HG03571 (cell line): ENCODE measurements around the gene SF3A1.

ENCODE experiments used
- ATAC-seq: cut with Tn5 transposase; IDR thresholded peaks from one replicate; pipeline ENCODE4 v1.9.1; 2021; ENCODE audit not compliant: unreplicated experiment

Gene SF3A1

GRCh38 chr22:30386960-30387827 lies 30.5 kb upstream of the SF3A1 start, which contains the start of gene RNF215:
Gene RNF215 (minus strand): TSS chr22:30387411. CDS start chr22:30387313, 98 bp downstream.
- peak; percentile 66 for ATAC-seq

GRCh38 chr22:30386608-30386959 lies 29.9 kb upstream of the SF3A1 start:
- ATAC-seq: no peak

DNA sequence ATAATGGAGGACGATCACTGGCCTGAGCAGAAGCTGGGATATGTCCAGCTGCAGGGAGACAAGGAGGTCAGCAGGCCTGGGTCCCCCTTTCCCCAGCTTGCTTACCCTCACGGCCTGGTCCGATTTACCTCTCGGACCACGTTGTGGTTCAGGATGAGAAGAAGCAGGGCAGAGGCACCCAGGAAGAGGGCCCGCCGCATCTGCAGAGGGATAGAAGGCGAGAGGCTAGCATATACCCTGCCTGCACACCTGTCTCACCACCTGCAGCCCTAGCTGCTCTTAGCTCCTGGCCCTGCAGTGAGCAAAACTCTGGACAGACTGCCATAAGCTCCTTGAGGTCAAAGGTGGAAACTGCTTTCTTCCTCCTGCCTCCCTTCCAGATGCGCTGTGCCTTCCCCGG lies 29.2 kb upstream of the SF3A1 start:
- ATAC-seq: no peak

GRCh38 chr22:30383061-30383460 lies 26.4 kb upstream of the SF3A1 start:
- no peak for ATAC-seq

DNA sequence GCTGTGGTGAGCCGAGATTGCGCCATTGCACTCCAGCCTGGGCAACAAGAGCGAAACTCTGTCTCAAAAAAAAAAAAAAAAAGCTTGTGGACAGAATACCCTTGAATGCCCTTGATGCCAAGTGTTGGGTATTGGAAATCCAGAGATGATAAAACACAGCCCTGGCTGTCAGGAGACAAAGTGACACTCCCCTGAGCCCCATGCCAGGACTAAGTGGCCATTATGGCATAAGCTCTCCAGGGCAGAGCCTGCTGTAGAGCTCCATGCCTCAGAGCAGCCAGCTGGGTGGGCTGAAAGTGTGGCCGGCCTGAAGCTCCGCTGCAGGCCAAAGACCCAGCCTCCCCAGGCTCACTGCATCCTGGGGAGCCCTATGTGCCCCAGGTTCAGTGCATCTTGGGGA lies 25.6 kb upstream of the SF3A1 start:
- ATAC-seq: no peak

GRCh38 chr22:30381264-30381663 lies 24.6 kb upstream of the SF3A1 start:
- no peak for ATAC-seq

DNA sequence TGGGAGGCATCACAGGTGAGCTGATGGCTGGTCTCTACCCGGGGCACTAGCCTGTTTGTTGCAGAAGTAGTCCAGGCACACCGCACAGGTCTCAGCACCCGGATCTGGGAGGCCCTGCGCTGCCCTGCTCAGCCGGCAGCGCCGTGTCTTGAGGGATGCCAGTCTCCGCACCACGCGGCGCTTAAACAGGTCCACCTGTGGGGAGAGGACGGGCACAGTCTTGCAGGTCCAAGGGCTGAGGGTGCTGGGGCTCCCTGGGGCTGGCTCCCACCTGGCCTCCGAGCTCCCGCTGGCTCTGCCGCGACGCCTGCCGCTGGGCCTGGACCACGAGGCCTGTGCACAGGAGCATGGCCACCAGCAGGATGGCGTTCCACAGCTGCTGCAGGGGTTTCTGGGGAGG lies 23.3 kb upstream of the SF3A1 start:
- ATAC-seq: no peak

GRCh38 chr22:30375312-30375849 lies 18.7 kb upstream of the SF3A1 start:
- ATAC-seq: no peak

DNA sequence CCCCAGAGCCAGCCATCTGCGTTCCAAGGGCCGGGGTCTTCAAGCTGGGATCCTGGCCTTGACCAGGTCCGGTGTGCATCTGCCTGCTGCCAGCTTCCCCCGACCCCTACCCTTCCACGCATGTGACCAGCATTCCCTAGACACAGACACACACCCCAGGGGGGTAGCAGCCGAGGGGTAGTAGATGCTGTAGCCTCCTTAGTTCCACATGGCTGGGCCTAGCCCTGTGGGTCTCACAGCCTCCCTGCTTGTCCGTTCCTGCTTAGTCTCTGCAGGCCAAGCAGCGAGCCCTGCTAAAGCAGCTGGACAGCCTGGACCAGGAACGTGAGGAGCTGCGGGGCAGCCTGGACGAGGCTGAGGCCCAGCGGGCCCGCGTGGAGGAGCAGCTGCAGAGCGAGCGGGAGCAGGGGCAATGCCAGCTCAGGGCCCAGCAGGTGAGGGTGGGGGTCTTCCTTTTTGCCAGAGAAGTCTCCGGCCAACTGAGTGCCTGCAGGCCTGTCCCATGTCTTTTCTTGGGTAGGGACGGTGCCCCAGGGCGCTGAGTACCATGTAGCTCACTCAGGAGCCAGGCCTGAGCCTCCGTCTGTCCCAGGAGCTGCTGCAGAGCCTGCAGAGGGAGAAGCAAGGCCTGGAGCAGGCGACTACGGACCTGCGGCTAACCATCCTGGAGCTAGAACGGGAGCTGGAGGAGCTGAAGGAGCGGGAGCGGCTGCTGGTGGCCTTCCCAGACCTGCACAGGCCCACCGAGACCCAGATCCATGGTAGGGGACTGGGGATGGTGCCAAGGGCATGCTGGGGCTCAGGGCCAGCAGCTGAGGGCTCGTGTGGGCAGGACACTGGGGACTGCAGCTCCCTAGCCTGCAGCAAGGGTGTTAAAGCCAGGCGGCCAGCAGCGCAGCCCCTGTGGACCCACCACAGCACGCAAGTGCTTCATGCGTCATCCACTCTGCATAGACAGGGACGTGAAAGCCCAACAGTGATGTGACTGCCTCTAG lies 16.9 kb upstream of the SF3A1 start:
- no peak for ATAC-seq

DNA sequence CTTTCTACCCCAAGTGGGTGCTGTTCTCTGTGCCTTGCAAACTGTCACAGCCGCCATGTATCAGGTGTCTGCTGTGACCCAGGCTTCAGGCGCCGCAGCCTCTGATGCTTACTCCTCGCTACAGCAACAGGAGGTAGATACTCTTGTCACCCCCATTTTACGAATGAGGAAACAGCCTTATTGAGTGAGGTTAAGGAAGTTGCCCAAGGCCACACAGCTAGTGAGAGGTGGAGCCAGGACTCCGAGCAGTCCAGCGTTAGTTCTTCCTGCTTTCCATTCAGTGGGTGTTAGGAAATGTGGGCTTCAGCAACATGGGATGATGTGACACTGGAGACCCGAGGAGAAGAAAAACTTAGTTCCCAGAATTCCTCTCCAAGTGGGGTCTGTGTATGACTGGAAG lies 16.2 kb upstream of the SF3A1 start:
- ATAC-seq: no peak

DNA sequence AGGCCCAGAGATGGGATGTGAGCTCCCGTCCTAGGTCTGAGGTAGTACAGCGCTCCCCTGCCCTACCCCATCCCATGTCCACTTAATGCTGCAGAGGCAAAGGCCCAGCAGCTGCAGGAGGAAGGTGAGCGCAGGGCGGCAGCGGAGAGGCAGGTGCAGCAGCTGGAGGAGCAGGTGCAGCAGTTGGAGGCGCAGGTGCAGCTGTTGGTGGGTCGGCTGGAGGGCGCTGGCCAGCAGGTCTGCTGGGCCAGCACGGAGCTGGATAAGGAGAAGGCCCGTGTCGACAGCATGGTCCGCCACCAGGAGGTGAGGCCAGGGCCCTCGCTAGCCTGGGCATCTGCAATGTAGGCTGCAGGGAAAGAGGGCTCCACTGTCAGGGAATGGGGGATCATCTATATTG lies 15.3 kb upstream of the SF3A1 start:
- no peak for ATAC-seq

DNA sequence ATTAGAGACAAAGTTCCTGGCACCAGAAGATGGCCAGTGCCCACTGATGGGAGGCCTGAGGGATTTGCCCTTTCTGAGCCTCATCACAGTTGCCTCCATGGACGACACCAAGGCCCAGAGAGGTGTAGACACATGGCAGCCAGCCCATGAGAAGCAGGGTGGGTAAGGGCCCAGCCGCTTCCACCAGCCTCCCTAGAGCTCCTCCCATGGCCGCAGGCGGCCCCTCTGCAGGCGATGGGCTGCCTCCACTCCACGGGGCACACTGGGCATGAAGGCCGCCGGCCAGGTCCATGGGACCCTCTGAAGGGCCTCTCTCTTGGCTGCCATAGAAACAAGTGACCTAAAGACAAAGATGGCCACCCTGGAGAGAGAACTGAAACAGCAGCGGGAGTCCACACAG lies 14.6 kb upstream of the SF3A1 start:
- ATAC-seq: no peak

DNA sequence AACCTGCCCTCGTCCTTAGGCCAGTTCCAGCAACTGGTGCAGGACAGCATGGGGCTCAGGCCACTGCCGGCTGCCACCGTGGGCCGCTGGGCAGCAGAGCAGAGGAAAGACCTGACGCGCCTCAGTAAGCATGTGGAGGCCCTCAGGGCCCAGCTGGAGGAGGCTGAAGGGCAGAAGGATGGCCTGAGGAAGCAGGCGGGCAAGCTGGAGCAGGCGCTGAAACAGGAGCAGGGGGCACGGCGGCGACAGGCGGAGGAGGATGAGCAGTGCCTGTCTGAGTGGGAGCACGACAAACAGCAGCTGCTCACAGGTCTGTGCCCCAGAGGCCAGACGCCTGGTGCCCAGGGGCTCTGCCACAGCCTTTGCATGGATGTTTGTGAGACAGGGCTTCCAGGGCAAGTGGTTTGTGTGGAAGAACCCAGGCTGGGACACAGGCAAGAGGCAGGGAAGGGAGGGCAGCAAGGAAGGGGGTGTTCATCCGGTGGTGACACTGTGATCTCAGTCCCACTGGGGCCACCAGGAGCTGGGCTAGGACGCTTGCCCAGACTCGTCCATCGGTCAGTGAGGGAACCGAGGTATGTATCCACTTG lies 14.0 kb upstream of the SF3A1 start:
- ATAC-seq: no peak

GRCh38 chr22:30368420-30368819 lies 11.7 kb upstream of the SF3A1 start:
- ATAC-seq: no peak

DNA sequence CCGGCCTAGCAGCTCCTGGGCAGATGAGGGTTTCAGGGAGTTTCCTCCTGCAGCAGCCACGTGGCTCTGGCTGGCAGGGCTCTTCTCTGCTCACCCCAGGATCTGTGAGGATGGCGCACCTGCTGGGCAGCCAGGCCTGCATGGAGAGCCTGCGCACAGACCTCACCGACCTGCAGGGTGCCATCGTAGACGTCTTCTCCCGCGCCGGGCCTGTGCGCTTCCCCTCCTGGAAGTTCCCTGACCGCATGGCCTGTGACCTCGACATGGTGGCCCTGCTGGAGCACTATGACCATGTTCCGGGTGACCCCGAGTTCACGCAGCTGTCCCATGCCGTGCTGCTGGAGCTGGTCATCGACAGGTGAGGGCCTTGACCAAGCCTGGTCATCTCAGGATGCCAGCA lies 9.2 kb upstream of the SF3A1 start:
- no peak for ATAC-seq

DNA sequence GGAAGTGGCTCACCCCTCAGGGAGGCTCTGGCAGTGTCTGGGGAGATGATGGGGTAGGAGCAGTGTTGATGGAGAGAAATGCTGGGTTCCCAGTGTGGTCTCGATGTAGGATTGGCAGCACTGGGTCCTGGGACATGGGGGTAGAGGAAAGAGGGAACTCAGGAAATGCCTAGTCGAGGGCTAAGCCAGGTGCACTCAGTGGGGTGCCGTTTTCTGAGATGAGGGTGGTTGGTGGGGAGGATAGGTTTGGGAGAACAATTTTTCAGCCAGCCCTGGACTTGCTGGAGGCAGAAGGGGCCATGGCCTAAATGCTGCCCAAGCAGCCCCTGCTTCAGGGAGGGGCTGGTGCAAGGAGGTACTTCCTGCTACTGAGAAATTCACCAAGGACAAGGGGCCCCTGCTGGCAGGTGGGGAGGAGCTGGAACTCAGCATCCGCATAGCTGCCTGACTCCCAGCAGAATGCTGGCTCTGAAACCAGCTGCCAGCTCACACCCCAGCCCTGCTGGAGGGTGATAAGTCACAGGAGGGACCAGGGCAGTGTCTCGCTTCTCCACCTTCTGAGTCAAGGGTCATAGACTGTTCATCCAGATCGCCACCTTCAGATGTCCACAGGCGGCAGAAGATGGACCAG lies 6.1 kb upstream of the SF3A1 start:
- ATAC-seq: no peak

DNA sequence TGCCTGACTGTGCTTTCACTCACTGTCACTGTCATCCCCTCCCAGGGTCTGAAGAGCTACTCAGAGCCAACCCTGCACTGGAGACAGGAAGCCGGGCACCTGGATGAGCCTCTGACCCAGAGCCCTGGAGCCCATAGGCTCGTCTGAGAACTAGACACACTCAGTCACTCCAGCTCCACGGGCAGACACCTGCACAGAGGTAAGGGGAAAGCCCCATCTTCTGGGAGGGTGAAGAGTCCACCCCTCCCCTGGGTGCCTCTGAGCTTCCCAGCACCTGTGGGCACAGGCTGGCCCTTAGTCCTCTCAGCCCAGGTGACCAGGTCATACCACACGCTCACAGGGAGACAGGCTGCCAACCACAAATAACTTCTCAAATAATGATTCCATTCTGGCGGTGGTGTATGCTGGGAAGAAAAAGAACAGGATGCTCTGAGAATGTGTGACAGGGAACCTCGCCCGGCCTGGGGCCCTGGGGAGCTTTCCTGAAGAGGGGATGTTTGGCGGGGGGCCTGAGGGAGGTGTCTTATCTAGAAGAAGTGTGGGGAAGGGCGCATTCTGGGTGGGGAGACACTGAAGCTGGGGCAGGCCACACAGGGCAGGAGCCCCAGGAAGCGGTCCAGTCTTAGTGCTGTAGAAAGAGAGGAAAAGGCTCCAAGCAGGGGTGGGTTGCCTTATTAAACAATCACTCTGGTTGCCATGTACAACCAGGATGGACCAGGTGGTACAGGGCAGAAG lies 5.4 kb upstream of the SF3A1 start:
- ATAC-seq: no peak

GRCh38 chr22:30358541-30358940 lies 1.8 kb upstream of the SF3A1 start:
- ATAC-seq: no peak

GRCh38 chr22:30357650-30358215 lies 1.0 kb upstream of the SF3A1 start:
- no peak for ATAC-seq

- no peak for ATAC-seq
Observed at GRCh38 chr22:30357236-30357570, 509 bp upstream of the SF3A1 start.
